ENCODE data around the gene PPP2R5C.

The PPP2R5C gene

DNA sequence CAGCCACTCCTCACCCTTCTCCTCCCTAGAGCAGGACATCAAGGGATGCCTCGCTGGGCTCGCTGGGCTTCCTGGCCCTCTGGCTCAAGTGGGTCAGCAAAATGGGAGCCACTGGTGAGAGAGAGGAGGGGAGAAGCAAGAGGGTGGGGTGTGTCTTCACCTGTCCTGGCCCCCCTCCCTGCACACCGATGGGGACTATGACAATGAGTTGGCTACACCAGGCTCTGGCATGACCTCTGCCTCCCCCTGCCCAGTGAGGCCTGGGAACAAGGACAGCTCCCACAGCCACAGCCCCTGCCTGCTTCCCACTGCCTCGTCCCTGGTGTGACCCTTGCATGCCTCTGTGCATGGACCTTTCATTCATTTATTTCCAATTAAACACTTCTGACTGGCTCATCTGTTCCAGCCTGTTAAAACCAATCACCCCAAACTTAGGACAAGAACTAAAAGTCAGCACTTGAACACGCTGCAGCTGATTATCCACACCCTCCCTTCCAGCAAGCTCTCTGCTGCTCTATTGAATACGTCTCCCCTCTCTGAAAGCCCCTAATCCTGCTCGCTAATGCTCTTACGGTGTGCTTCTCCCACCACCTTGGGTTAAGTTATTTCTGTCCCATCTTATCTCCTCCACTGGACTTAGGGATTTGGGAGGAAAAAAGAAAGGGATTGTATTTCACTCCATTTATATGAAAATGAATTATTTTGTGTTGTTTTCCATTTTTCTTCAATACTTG is 5.8 kb upstream of the PPP2R5C start:
- DNase-seq (ENCODE audit: low spot score), result no peak

DNA sequence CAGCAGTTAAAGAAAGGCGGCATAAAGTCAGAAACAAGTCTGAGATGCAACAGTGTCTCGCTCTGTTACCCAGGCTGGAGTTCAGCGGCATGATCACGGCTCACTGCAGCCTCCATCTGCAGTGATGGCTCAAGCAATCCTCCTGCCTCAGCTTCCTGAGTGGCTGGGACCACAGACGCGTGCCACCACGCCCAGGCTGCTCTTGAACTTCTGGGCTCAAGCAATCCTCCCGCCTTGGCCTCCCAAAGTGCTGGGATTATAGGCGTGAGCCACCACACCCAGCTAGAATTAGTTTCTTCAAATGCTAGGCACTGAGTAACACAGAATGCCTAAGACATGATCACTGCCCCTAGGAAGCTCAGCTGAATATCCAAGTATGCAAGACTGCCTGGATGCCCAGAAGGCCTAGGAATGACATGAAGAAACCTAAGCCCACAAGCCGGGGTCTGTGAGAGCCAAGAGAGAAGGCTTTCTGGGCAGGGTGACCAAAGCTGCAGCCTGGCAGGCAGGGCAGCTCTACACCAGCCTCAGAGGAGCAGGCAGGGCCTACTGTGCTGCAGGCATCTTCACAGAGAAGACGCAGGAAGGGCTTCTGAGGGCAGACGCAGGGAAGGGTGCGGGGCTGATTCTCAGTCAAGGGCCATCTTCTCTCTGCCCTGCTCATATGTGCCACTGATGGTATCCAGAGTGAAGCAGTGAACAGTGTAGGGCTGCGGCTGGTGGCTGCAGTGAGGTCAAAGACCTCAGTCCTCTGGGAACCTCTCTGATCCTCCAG is 4.3 kb upstream of the PPP2R5C start:
- no peak for DNase-seq (ENCODE audit: low spot score)

DNA sequence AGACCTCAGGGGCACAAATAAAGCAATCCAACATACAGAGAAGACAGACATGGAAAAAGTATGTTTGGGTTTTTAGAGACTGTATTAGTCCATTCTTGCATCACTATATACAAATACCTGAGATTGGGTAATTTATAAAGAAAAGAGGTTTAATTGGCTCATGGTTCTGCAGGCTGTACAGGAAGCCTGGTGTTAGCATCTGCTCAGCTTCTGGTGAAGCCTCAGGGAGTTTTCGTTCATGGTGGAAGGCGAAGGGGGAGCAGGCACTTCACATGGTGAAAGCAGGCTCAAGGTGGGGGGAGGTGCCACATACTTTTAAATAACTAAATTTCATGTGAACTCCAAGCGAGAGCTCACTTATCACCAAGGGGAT is 3.7 kb upstream of the PPP2R5C start:
- no peak for DNase-seq (ENCODE audit: low spot score)

DNA sequence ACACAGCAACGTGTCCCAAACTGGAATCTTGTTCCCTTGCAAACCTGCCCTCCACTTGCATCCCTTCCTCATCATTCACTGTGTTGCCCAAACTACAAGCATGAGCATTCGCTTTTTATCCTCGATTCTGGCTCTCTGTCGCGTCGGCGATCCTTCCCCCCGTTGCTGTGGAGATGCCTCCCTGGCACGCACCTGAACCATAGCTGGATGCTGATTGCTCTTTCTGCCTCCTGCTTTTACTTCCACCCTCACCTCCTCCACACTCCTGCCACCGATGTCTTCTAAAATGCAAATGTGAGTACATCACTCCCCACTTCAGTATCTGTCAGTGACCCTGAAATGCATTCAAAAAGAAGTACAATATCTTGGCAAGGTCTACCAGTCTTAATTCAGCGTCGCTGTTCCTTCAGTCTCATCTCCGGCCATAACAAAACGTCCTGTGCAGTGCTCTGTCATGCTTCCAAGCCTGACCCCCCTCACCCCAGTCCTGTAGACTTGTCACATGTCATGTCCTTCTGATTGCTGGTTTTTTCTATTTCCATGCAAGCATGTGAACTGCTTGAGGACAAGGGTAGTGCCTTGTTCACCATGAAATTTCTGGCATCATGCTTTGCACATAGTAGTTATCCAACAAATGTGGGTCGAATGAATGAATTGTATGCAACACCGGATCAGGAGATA is 2.5 kb upstream of the PPP2R5C start:
- DNase-seq (ENCODE audit: low spot score), result no peak

DNA sequence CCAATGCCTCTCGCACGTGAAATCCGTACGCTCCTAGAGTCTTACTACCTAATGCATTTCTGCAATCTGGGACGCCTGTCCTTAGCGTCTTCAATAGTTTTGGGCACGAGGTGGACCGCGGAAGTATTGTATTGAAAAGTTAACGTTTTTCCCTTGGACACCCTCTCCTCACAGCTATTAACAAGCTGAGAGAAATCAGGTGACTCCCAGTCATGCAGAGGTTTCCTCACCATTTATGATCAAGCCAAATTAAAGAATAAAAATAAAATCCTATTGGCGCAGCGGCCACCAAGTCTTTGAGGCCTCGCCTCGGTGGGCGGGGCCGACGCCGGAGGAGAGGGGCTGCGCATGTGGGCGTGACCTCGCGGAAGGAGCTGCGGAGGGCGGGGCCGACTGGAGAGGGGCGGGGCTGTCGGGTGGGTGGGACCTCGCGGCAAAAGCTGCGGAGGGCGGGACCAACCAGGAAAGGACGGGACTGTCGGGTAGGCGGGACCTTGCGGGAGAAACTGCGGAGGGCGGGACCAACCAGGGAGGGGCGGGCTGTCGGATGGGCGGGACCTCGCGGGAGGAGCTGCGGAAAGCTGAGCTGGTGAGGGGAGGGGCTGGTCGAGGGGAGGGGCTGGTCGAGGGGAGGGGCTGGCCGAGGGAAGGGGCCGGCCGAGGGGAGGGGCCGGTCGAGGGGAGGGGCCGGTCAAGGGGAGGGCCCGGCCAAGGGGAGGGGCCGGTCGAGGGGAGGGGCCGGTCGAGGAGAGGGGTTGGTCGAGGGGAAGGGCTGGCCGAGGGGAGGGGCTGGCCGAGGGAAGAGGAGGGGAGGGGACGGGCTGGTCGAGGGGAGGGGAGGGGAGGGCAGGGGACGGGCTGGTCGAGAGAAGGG is 1.1 kb upstream of the PPP2R5C start:
- DNase-seq (ENCODE audit: low spot score), result peak; percentile 92

DNA sequence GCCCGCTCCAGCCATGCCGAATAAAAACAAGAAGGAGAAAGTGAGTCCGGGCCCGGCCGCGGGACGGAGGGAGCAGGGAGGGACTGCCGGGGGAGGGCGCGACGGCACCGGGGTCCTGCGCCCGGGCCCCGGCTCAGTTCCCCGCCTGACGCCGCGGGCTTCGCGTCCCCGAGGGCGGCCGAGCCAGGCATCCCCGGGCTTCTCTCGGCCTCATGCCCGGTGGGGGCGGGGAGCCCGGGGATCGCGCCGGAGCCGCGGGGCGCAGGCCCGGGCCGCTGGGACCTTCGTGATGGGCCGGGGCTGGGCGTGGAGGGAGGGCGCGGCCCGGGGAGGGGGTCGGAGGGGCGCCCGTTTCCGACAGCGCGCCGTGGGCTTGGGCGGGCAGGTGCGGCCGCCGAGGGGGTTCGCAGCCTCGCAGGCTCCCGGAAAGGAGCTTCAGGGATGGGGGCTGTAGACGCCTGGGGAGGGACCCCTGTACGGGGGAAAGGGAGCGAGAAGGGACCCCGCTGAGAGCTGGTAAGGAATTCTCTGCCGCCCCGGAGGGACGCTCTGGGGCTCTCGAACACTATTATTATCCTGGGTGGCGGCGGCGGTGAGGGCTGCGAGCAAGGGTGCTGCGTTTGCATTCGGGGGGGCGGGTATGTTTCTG is 496 bp downstream of the PPP2R5C start:
- peak; percentile 59 for DNase-seq (ENCODE audit: low spot score)

DNA sequence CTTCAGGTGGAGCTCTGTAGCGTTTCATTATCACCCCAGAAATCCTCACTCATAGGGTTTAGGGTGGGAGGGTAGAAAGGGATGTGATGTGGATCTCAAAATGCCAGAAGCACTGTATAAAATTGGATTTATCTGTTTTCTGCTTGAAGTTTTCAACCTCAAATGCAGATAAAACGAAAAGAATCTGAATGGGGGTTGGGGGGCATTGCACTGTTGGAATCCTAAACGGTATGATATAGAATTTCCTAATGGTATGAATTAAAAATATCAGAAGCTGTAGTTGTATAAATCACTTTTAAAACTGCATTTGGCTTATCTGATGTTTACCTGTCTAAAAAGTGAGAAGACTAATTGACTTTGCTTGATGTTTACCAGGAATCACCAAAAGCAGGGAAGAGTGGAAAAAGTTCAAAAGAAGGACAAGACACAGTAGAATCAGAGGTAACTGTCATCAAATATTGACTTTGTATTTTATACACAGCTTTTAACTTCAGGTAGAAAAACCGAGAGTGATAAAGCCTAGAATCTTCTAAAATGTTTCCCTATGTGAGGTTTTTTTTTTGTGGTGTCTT is 1.1 kb downstream of the PPP2R5C start:
- no peak for DNase-seq (ENCODE audit: low spot score)

DNA sequence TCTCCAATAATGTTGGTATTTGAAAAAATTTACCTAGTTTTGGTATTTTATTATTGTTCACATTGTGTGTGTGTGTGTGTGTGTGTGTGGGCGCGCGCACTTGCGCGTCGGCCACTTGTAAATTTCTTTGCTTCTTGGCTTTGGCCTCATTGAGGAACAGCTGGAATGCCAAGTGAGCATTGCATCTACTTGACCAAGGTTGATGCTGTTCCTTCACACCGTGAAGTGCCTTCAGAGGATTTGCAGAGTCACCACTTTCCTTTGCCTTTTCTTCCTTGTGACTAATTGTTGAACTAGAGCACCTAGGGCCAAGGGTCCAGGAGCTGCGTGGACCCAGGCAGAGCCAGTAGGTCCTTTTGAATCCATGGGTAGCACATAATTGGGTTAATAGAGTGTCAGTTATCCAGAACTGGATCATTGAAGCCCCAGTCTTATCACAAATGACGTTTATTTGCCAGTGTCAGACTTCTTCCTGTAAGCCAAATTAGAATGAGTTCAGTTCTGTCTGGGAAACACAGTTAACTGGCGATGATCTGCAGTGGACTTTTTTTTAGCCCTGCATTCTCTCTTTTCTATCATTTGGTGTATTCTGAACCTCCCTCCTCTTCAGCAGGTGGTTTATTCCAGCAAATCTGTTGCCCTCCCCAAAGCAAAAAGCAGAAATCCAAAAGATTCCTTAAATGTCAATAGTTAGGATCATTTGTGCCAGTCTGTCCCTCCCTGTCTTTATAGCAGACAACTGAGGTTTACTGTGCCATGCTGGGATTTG is 2.6 kb downstream of the PPP2R5C start:
- DNase-seq (ENCODE audit: low spot score), result no peak

DNA sequence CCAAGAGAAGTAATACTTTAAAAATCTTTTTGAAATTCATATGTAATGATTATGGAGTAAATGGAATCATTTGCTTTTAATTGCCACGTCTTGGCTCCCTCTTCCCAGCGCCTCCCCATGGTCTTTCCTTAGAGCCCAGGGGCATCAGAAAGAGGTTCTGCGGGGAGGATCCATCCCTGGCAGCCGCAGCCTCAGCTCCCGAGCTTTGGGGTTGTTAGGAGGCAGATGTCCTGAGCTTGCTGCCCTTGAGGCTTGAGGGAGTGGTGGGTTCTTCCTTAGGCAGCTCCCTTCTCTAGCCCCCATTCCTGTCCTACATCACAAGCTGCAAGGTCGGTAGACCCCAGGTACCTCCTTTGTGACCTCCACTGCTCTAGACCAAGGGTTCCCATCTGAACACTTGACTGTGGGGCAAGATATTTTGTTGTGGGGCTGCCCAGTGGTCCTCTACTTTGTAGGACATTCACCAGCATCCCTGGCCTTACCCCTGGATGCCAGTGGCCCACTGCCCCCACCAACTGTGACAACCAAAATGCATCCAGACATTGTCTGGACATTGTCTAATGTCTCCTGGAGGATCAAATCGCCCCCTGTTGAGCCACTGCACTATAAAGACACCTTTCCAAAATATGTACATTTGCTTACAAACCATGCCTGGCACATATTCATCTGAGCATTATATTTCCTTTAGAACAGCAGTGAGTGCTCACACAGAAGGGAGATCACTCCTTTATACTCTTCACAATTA is 6.3 kb downstream of the PPP2R5C start:
- no peak for DNase-seq (ENCODE audit: low spot score)

DNA sequence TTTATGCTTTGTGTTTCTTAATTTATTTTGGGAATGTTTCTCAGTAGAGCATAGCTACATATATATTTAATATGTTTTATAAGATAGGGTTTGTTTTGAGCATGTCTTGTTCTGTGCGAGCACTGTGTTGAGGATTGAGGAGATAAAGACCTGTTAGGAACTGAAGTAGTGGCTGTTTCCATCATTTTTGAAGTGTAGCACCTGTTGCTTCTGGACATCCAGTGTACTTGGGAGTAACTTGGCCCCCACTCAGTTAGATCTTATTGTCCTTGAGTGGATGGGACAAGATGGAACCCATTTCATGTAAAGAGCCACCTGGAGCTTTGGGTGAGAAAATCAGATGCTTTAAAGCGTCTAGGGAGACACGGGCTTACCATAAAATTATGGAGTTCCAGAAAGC is 8.7 kb downstream of the PPP2R5C start:
- no peak for DNase-seq (ENCODE audit: low spot score)

DNA sequence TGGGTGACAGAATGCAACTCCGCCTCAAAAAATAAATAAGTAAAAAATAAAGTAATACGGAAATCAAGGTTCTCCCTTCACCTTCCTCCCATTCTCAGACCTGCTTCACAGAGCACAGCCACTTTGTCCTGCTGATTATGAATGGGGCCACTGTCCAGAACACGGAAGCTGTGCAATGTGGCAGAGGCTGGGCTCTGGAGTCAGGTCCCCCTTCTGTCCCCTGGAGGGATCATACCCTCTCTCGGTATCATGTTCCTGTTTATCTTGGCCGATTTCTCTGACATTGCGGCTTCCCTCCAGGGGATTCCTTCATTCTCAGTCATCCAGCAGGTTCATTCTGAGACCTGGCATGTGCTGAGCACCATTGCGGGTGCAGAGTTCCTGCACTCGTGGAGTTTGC is 11.3 kb downstream of the PPP2R5C start:
- DNase-seq (ENCODE audit: low spot score), result no peak

DNA sequence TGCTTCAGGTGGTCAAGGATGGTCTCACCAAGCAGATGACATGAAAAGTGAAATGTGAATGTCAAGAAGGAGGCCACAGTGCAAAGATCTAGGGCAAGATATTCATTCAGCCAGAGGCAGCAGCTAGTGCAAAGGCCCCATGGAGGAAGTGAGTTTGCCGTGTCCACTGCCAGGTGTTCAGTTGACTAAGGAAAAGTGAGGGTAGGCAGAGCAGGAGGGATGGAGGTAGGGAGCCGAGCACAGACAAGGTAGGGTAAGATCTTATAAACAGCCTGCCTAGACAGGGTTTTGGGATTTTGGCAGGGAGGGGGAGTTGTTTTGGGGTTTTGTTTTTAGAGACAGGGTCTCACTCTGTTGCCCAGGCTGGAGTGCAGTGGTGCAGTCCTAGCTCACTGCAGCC is 11.9 kb downstream of the PPP2R5C start:
- no peak for DNase-seq (ENCODE audit: low spot score)

DNA sequence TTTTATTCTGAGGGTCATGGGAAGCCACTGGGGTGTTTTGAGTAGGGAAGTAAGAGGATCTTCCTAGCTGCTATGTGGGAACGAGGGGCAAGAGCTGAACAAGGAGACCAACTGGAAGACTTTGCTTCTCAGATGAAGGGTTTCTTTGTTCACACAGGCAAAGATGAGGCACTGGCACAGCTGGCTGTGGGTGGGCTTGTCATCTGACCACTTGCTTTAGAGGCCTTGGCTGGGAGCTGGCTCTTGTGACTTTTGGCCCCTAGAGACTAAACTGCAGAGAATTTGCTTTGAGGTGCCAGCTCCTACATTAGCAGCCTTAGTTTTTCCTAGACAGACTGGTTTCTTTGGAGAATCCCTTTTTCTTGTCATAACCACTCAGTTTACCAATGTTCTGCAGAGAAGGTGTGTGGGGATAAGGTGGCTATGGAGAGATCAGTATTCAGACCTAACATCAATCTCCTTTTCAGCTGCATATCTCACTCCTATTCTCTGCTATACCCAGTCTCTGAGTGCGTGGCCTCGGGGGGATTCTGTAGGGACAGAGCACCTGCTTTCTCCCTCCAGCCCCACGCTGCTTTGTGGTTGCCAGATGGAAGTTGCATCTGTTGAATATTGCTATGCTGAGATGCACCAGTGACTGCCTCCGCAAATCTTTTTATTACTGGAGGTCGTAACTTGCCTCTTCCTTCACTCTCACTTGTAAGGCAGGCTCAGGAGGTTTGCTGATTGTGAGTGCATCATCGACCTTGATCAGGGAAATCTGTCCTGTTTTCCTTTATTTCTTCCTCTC is 12.7 kb downstream of the PPP2R5C start:
- DNase-seq (ENCODE audit: low spot score), result no peak

DNA sequence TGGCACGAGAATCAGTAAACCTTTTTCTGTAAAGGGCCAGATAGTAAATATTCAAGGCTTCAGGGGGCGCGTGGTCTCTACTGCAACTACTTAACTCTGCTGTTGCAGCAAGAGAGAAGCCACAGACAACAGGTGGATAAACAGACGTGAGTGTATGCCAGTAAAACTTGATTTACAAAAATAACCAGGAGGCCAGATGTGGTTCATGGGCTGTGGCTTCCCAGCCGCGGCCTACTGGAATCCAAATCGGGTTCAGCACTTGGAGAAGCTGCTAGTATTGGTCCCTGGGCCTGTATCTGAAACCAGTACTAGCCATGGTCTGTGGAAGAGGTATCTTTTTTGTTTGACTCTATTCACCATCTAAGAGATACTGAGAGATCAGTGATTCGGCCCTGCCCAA is 13.3 kb downstream of the PPP2R5C start:
- DNase-seq (ENCODE audit: low spot score), result no peak

DNA sequence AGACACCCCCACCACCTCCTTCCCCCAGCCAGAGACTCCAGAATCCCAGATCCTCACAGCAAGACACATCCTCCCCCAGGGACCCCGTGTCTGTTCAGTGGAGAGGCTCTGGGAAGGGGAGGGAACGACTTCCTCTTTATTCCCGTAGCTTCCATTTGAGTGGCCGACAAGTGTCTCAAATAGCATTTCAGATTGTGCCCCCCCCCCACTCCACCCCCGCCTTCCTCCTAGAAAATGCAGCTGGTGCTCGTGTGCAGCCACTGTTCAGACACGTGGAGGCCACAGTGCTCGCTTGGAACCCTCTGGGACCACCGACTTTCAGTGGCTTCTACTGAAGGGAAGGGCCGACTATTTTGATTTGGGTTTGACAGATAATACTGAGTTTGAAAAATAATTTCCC is 14.3 kb downstream of the PPP2R5C start:
- no peak for DNase-seq (ENCODE audit: low spot score)

DNA sequence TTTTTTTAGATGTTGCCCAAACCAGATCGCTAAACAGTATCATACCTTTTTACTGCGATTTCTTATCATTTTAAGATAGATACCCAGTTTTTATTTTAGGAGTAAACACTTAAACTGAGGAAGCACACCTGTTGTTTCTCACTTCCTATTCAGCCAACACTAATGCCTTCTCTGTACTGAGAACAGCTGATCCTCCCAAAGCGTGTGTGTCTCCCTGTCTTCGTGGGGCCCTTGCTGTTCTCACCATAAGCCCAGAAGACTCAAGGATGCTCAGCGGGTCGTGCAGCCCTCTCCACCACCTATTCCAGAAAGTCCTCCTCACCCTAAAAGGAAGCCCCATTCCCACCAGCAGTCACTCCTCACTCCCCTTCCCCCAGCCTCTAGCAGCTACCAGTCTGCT is 14.8 kb downstream of the PPP2R5C start:
- no peak for DNase-seq (ENCODE audit: low spot score)

DNA sequence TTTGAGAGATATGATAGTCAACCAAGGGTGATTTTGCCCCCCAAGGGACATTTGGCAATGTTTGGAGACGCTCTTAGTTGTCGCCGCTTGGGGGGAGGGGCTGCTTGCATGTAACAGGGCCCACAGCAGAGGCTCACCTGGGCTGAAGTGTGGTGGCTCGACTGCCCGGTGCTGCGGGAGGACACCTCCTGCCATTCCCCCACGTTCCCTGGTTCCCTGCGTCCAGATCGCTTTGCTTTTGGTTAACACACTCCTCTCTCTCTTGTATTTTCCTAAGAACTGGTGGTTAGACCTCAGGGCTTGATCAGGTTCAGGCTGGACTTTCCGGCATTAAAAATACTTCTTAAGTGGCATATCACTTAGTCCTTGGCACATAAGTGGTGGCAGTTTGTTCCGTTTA is 18.9 kb downstream of the PPP2R5C start:
- no peak for DNase-seq (ENCODE audit: low spot score)

DNA sequence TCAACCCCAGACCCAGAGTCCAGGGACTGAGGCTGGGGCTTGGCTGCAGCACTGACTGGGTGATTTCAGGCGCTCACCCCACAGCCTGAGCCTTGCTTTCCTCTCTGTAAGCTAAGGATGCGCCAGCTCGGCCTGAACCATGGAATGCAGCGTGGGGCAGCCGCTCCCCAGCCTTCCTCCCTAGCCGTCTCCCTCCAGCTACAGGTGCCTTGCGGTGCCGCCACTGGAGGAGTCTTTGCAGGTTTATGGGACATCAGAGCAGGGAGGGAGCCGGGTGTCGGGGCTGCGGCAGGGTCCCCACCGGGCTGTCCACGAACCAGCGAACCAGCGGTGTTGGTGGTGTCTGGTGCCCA is 19.4 kb downstream of the PPP2R5C start:
- no peak for DNase-seq (ENCODE audit: low spot score)

All from hepatic stellate cell (primary cell).